HUES6 (cell line): ENCODE data around the gene SFMBT2.
"Not testable (repeated sequence)": the region's sequence is repeated elsewhere in the genome, so short reads cannot be mapped to it uniquely, and the experiment has no call there.

Experiments
- H3K27ac ChIP-seq: 2 replicates; pipeline ENCODE4 v1.7.0; 2013; ENCODE audit warnings: low read depth, mild to moderate bottlenecking, low read length, inconsistent platforms
- H3K27me3 ChIP-seq: 2 replicates; pipeline ENCODE4 v1.6.1; 2013; ENCODE audit warnings: low read length; ENCODE audit not compliant: control insufficient read depth, insufficient read depth
- H3K36me3 ChIP-seq: 2 replicates; pipeline ENCODE4 v1.6.1; 2013; ENCODE audit warnings: low read length; ENCODE audit not compliant: control insufficient read depth, insufficient read depth
- H3K4me1 ChIP-seq: 2 replicates; pipeline ENCODE4 v1.6.1; 2013; ENCODE audit warnings: low read length; ENCODE audit not compliant: control insufficient read depth, insufficient read depth
- H3K4me3 ChIP-seq: 2 replicates; pipeline ENCODE4 v1.5.1; 2013; ENCODE audit warnings: low read depth, low read length
- H3K9ac ChIP-seq: one replicate; pipeline ENCODE4 v1.6.1; 2013; ENCODE audit warnings: mild to moderate bottlenecking, low read length
- H3K9me3 ChIP-seq: 2 replicates; pipeline ENCODE4 v1.6.1; 2013; ENCODE audit warnings: low read depth, low read length; ENCODE audit not compliant: control insufficient read depth, insufficient read depth

The SFMBT2 gene

DNA sequence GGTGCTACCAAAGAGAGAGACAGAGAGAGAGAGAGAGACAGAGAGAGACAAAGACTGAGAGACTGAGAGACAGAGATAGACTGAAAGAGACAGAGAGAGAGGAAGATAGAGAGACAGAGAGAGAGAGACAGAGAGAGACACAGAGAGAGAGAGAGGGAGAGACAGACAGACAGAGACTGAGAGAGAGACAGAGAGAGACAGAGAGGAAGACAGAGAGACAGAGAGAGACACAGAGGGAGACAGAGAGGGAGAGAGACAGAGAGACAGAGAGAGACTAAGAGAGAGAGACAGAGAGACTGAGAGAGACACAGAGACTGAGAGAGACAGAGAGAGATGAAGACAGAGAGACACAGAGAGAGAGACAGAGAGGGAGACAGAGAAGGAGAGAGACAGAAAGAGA, 91.2 kb downstream of the SFMBT2 start:
- Histone ChIP-seq H3K4me3 (no peak overlapping the region), H3K36me3 (no peaks in the 10 kb centered on the region), H3K27ac (no peak overlapping the region), H3K4me1 (no peaks in the 10 kb centered on the region), H3K27me3 (peaks cover 6% of the 10 kb centered on the region; the same call in 1 of the 2 replicates), H3K9me3 (peaks cover 12% of the 10 kb centered on the region), H3K9ac (no peak overlapping the region)

- Histone ChIP-seq H3K27me3 (peaks cover 6% of the 10 kb centered on the region; the same call in 1 of the 2 replicates), H3K9ac (no peak overlapping the region), H3K27ac (no peak overlapping the region), H3K36me3 (no peaks in the 10 kb centered on the region), H3K4me3 (no peak overlapping the region), H3K4me1 (no peaks in the 10 kb centered on the region), H3K9me3 (peaks cover 4% of the 10 kb centered on the region; the same call in 1 of the 2 replicates)
These were observed 92.0 kb downstream of the SFMBT2 start for GRCh38 chr10:7318836-7319235.

GRCh38 chr10:7317786-7318446, 92.9 kb downstream of the SFMBT2 start:
- H3K27ac ChIP-seq: no peak overlapping the region
- no peak overlapping the region for H3K4me3 ChIP-seq
- H3K9me3 ChIP-seq: peaks cover 3% of the 10 kb centered on the region; the same call in 1 of the 2 replicates
- H3K9ac ChIP-seq: no peak overlapping the region
- no peaks in the 10 kb centered on the region for H3K4me1 ChIP-seq
- H3K27me3 ChIP-seq: peaks cover 6% of the 10 kb centered on the region; the same call in 1 of the 2 replicates
- H3K36me3 ChIP-seq: no peaks in the 10 kb centered on the region

DNA sequence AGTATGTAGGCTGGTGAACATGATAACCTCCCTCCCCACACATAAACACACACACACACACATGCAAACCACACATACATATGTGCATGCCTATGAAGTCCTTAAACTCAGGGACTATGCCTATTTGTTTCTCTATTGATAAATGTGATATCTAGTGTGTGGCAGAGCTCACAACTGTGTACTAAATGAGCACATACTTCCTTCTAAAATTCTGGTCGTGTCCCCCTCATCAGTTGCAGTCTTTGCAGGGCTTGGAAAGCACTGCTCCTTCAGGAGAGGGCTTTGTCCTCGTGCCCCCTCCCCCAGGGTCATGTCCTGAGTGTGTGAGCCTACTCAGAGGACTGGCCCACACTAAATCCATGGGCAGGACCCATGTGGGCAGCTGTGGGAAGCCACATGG, 94.0 kb downstream of the SFMBT2 start:
- Histone ChIP-seq H3K9ac (no peak overlapping the region), H3K36me3 (no peaks in the 10 kb centered on the region), H3K9me3 (peaks cover 1% of the 10 kb centered on the region; the same call in 1 of the 2 replicates), H3K4me1 (no peaks in the 10 kb centered on the region), H3K27ac (no peak overlapping the region), H3K4me3 (no peak overlapping the region), H3K27me3 (peaks cover 6% of the 10 kb centered on the region; the same call in 1 of the 2 replicates)

DNA sequence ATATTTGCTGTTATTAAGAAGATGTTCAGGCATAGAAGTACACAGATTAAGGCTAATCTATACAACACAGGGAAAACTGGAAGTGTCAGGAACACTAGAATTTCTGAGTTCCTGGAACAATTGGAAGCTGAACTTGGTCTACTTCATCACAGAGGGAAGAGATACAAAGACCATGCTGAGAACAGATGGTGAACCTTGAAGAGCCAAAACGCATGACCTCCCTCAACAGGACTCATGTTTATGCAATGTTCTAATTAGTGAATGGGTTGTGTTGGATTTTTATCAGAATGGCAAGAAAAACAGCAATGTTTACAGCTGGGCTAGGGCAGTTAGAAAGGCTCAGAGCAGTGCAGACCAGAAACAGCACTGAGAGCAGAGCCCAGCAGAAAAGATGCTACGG, 94.9 kb downstream of the SFMBT2 start:
- peaks cover 6% of the 10 kb centered on the region; the same call in 1 of the 2 replicates for H3K27me3 ChIP-seq
- no peak overlapping the region for H3K4me3 ChIP-seq
- no peak overlapping the region for H3K27ac ChIP-seq
- no peak overlapping the region for H3K9ac ChIP-seq
- H3K9me3 ChIP-seq: no peaks in the 10 kb centered on the region
- H3K36me3 ChIP-seq: no peaks in the 10 kb centered on the region
- no peaks in the 10 kb centered on the region for H3K4me1 ChIP-seq

GRCh38 chr10:7314170-7314569, 96.7 kb downstream of the SFMBT2 start:
- Histone ChIP-seq H3K27me3 (no peaks in the 10 kb centered on the region), H3K4me3 (no peak overlapping the region), H3K36me3 (no peaks in the 10 kb centered on the region), H3K27ac (no peak overlapping the region), H3K9ac (no peak overlapping the region), H3K4me1 (no peaks in the 10 kb centered on the region), H3K9me3 (no peaks in the 10 kb centered on the region)

DNA sequence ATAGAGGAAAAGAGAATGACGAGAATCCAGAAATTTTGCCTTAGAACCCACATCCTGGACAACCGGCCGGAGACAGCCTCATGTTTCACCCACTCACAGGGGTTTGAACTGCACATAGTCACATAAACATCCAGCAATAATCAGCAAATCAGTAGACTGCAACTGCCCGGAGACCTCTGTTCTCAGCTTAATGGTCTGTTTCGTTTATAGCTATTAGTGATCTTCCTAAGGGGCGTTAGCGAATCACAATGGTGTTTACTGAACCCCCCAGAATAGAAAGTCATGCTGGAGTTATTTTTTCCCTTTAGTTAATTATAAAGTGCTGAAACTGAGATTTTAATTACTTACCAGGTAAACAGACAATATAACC, 98.4 kb downstream of the SFMBT2 start:
- Histone ChIP-seq H3K9ac (no peak overlapping the region), H3K27ac (no peak overlapping the region), H3K27me3 (no peaks in the 10 kb centered on the region), H3K4me1 (no peaks in the 10 kb centered on the region), H3K9me3 (no peaks in the 10 kb centered on the region), H3K36me3 (no peaks in the 10 kb centered on the region), H3K4me3 (no peak overlapping the region)

DNA sequence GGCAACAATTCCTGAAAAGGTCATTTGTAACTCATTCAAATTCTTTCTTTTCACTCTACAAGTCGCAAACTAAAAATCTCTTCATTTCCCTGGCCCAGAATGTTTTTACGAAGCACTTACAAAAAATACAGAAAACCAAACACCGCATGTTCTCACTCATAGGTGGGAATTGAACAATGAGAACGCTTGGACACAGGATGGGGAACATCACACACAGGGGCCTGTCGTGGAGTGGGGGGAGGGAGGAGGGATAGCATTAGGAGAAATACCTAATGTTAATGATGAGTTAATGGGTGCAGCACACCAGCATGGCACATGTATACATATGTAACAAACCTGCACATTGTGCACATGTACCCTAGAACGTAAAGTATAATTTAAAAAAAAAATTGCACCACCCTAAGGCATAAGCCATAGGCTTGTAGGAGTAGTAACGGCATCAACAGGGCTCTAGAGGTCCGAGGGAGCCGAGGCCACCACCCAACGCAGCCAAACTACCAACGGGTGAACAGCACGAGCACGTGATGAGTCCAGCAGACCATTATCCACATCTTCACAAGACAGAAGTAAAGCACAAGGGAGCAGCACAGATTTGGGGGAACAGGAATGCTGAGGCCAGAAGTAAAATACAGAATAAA, 98.9 kb downstream of the SFMBT2 start:
- H3K36me3 ChIP-seq, H3K9me3 ChIP-seq, H3K4me1 ChIP-seq, H3K9ac ChIP-seq, H3K27me3 ChIP-seq, H3K27ac ChIP-seq, H3K4me3 ChIP-seq: not testable (repeated sequence)

DNA sequence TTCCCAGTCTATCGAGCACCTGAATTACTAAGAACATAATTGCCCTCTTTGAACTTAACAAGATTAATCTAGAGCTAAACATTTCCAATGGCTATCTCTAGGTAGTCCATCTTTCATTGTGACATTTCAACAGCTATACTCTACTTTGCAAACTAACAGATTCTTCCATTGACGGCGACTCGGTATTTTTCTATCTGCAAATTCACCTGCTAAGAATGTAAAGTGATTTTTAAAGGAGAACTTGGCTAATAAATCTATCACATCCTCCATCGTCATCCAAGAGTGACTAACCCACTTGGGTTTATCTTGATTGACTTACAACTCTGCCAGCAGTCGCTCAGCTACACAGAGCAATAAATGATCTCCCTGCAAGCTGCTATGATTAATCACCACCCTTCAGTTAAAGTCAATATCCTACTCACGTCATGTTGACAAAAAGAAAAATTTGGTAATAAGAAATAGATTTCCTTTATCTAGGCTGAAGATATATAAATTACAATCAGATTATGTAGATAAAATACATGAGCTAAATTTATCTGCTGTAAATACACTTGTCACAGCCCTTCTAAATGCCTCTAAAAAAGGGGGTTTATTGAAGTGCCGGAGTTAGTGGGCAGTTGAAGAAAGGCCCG, 99.5 kb downstream of the SFMBT2 start:
- H3K4me3 ChIP-seq: no peak overlapping the region
- H3K27ac ChIP-seq: no peak overlapping the region
- no peak overlapping the region for H3K9ac ChIP-seq
- H3K9me3 ChIP-seq: no peaks in the 10 kb centered on the region
- H3K4me1 ChIP-seq: no peaks in the 10 kb centered on the region
- no peaks in the 10 kb centered on the region for H3K36me3 ChIP-seq
- no peaks in the 10 kb centered on the region for H3K27me3 ChIP-seq

DNA sequence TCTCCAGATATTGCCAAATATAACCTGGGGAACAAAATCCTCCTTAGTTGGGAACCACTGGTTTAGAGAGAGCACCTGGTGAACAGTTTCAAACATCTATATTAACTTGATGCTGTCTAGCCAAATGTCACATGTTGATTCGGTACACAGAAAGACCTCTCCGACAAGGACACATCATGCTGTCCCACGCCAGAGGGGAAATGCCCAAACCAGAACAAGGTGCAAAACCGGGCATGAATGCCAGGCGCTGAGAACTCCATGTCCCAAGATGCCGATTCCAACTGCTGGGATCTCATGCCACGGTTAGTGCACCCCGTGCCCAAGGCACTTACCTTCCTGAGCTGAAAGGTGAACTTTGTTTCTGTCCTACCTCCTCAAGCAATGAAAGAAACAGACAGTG, 100.8 kb downstream of the SFMBT2 start:
- Histone ChIP-seq H3K9me3 (no peaks in the 10 kb centered on the region), H3K4me1 (no peaks in the 10 kb centered on the region), H3K36me3 (no peaks in the 10 kb centered on the region), H3K9ac (no peak overlapping the region), H3K4me3 (no peak overlapping the region), H3K27ac (no peak overlapping the region), H3K27me3 (no peaks in the 10 kb centered on the region)

DNA sequence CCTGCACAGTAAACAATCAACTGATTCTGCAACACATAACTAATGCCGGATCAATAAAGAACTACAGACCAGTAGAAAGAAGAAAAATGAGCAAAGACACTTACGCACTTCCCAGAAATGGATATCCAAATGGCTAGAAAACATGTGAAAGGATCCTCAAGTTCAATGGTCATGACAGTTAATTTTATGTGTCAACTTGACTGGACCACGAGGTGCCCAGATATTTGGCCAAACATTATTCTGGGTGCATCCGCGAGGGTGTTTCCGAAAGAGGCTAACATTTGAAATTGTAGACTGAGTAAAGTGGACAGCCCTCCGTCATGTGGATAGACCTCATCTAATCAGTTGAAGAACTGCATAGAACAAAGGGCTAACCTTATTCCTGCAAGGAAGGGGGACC, 102.0 kb downstream of the SFMBT2 start:
- Histone ChIP-seq H3K9ac (no peak overlapping the region), H3K27ac (no peak overlapping the region), H3K27me3 (no peaks in the 10 kb centered on the region), H3K4me1 (no peaks in the 10 kb centered on the region), H3K4me3 (no peak overlapping the region), H3K9me3 (no peaks in the 10 kb centered on the region), H3K36me3 (no peaks in the 10 kb centered on the region)
